Measurements from ENCODE around the gene GNG7. TPM values are rescaled to one million over a fixed set of nuclear protein-coding genes. Genes with fewer than 3 reads are reported as not detected.

The GNG7 gene
- total RNA-seq, 4 donors from 2014 or later = 4.7 to 15.6 (median 9.2) TPM

GRCh38 chr19:2588081-2588777 lies 114.3 kb downstream of the GNG7 start:
- no peaks in the 10 kb centered on the region for H3K27me3 ChIP-seq
- no peak overlapping the region for H3K4me3 ChIP-seq
- H3K36me3 ChIP-seq = no peaks in the 10 kb centered on the region
- peak overlapping the region in 3 of 4 donors; percentile 43 to 70 (median 67) for H3K27ac ChIP-seq
- no peak for TF ChIP-seq CTCF (IDR thresholded peaks at IDR 0.05)
- TF ChIP-seq POLR2AphosphoS5 (IDR thresholded peaks at IDR 0.05) = peak; percentile 29
- TF ChIP-seq EP300 (IDR thresholded peaks at IDR 0.05) = no peak
- TF ChIP-seq POLR2A (IDR thresholded peaks at IDR 0.05) = no peak
- peaks cover 0 to 7% (median 0%) of the 10 kb centered on the region in 3 donors for H3K9me3 ChIP-seq
- 48 to 56% methylated on average over 13 to 14 of the region's 30 CpGs for WGBS, 2 donors (ENCODE audit: low coverage in 1 of 2)
- H3K4me1 ChIP-seq = peaks cover 0 to 10% (median 0%) of the 10 kb centered on the region in 3 donors
- peak; percentile 66 for ATAC-seq

GRCh38 chr19:2587001-2587719 lies 115.3 kb downstream of the GNG7 start:
- no peaks in the 10 kb centered on the region for H3K27me3 ChIP-seq
- peaks cover 0 to 8% (median 0%) of the 10 kb centered on the region in 3 donors for H3K9me3 ChIP-seq
- H3K4me3 ChIP-seq = no peak overlapping the region
- ATAC-seq = no peak
- TF ChIP-seq POLR2AphosphoS5 (IDR thresholded peaks at IDR 0.05) (no peak), POLR2A (IDR thresholded peaks at IDR 0.05) (no peak), EP300 (IDR thresholded peaks at IDR 0.05) (no peak), CTCF (IDR thresholded peaks at IDR 0.05) (no peak)
- H3K36me3 ChIP-seq = no peaks in the 10 kb centered on the region
- H3K27ac ChIP-seq = peak overlapping the region in 2 of 4 donors; percentile 67 to 70
- WGBS, 2 donors (ENCODE audit: low coverage in 1 of 2) = 73 to 80% methylated on average over 4 to 7 of the region's 32 CpGs
- peaks cover 0 to 10% (median 0%) of the 10 kb centered on the region in 3 donors for H3K4me1 ChIP-seq

GRCh38 chr19:2586196-2586595 lies 116.3 kb downstream of the GNG7 start:
- peaks cover 0 to 8% (median 0%) of the 10 kb centered on the region in 3 donors for H3K9me3 ChIP-seq
- no peaks in the 10 kb centered on the region for H3K36me3 ChIP-seq
- H3K4me3 ChIP-seq = no peak overlapping the region
- no peak for TF ChIP-seq POLR2AphosphoS5 (IDR thresholded peaks at IDR 0.05)
- no peak for TF ChIP-seq POLR2A (IDR thresholded peaks at IDR 0.05)
- TF ChIP-seq EP300 (IDR thresholded peaks at IDR 0.05) = no peak
- no peak for TF ChIP-seq CTCF (IDR thresholded peaks at IDR 0.05)
- H3K27me3 ChIP-seq = no peaks in the 10 kb centered on the region
- peaks cover 0 to 14% (median 0%) of the 10 kb centered on the region in 3 donors for H3K4me1 ChIP-seq
- H3K27ac ChIP-seq = no peak overlapping the region
- ATAC-seq = no peak
- whole genome bisulfite sequencing, 2 donors (ENCODE audit: low coverage in 1 of 2) = 80 to 92% methylated on average over 1 to 2 of the region's 9 CpGs

- 61 to 77% methylated on average over 5 of the region's 5 CpGs for WGBS, 2 donors (ENCODE audit: low coverage in 1 of 2)
- no peak overlapping the region for H3K4me3 ChIP-seq
- no peaks in the 10 kb centered on the region for H3K36me3 ChIP-seq
- ATAC-seq = no peak
- H3K4me1 ChIP-seq = peaks cover 2 to 35% (median 6%) of the 10 kb centered on the region in 3 donors
- no peaks in the 10 kb centered on the region for H3K27me3 ChIP-seq
- no peak overlapping the region for H3K27ac ChIP-seq
- peaks cover 0 to 8% (median 0%) of the 10 kb centered on the region in 3 donors for H3K9me3 ChIP-seq
- TF ChIP-seq POLR2A (IDR thresholded peaks at IDR 0.05) (no peak), EP300 (IDR thresholded peaks at IDR 0.05) (no peak), CTCF (IDR thresholded peaks at IDR 0.05) (no peak), POLR2AphosphoS5 (IDR thresholded peaks at IDR 0.05) (no peak)
These were observed 118.5 kb downstream of the GNG7 start for GRCh38 chr19:2584002-2584401.
